DOHH2 (cell line): ENCODE data around the gene VCL.

Experiments used
- H3F3A ChIP-seq: fragments of 200-600 bp; sonication (generic), shearing (Covaris generic); 2 replicates; pipeline ENCODE4 v1.6.0; 2016; ENCODE audit warnings: antibody characterized with exemption, mild to moderate bottlenecking; ENCODE audit not compliant: control insufficient read depth, insufficient read depth
- H3K27ac ChIP-seq: fragments of 200-600 bp; sonication (generic); 2 replicates; pipeline ENCODE4 v1.5.1; 2014; ENCODE audit warnings: low read depth, mild to moderate bottlenecking, low read length, moderate library complexity
- H3K27me3 ChIP-seq: fragments of 200-600 bp; sonication (generic); 2 replicates; pipeline ENCODE4 v1.6.1; 2014; ENCODE audit warnings: mild to moderate bottlenecking, low read length, mixed read lengths; ENCODE audit not compliant: control insufficient read depth
- H3K36me3 ChIP-seq: fragments of 200-600 bp; sonication (generic); 2 replicates; pipeline ENCODE4 v1.6.1; 2014; ENCODE audit warnings: mild to moderate bottlenecking, low read length, moderate library complexity, mixed read lengths; ENCODE audit not compliant: control insufficient read depth
- H3K4me1 ChIP-seq: fragments of 200-600 bp; sonication (generic); 2 replicates; pipeline ENCODE4 v1.6.1; 2014; ENCODE audit warnings: mild to moderate bottlenecking, low read length, mixed read lengths; ENCODE audit not compliant: control insufficient read depth
- H3K4me2 ChIP-seq: fragments of 200-600 bp; sonication (generic); 2 replicates; pipeline ENCODE4 v1.6.0; 2014; ENCODE audit warnings: mild to moderate bottlenecking, low read length, moderate library complexity
- H3K4me3 ChIP-seq: fragments of 200-600 bp; sonication (generic); 2 replicates; pipeline ENCODE4 v1.5.1; 2014; ENCODE audit warnings: mild to moderate bottlenecking, low read length, mixed read lengths
- H3K79me2 ChIP-seq: fragments of 200-600 bp; sonication (generic); 2 replicates; pipeline ENCODE4 v1.6.1; 2014; ENCODE audit warnings: mild to moderate bottlenecking, low read length, mixed read lengths; ENCODE audit not compliant: control insufficient read depth
- H3K9me2 ChIP-seq: fragments of 200-600 bp; sonication (generic); replicated peaks from 2 replicates; pipeline ENCODE4 v1.6.1; 2014; ENCODE audit warnings: mild to moderate bottlenecking, low read length, mixed read lengths; ENCODE audit not compliant: control insufficient read depth
- H3K9me3 ChIP-seq: fragments of 200-600 bp; sonication (generic); 2 replicates; pipeline ENCODE4 v1.6.1; 2014; ENCODE audit warnings: antibody characterized with exemption, low read length, mixed read lengths; ENCODE audit not compliant: control insufficient read depth, insufficient read depth
- H4K20me1 ChIP-seq: fragments of 200-600 bp; sonication (generic); 2 replicates; pipeline ENCODE4 v1.6.0; 2014; ENCODE audit warnings: low read depth, mild to moderate bottlenecking, antibody characterized with exemption, low read length, moderate library complexity; ENCODE audit not compliant: control insufficient read depth, insufficient read depth
- EZH2phosphoT487 ChIP-seq: fragments of 200-600 bp; sonication (generic); IDR thresholded peaks from 2 replicates; pipeline ENCODE4 v1.6.1; 2017; ENCODE audit warnings: borderline replicate concordance, mild to moderate bottlenecking, antibody characterized with exemption, low read length, moderate library complexity, mixed read lengths
- TF ChIP-seq, protein P1 (sequence below): fragments of 200-600 bp; sonication (generic); IDR thresholded peaks from one replicate; pipeline ENCODE4 v1.5.1; 2014; ENCODE audit warnings: antibody characterized with exemption, mild to moderate bottlenecking, low read depth, low read length; ENCODE audit not compliant: poor library complexity, severe bottlenecking

VCL gene

DNA sequence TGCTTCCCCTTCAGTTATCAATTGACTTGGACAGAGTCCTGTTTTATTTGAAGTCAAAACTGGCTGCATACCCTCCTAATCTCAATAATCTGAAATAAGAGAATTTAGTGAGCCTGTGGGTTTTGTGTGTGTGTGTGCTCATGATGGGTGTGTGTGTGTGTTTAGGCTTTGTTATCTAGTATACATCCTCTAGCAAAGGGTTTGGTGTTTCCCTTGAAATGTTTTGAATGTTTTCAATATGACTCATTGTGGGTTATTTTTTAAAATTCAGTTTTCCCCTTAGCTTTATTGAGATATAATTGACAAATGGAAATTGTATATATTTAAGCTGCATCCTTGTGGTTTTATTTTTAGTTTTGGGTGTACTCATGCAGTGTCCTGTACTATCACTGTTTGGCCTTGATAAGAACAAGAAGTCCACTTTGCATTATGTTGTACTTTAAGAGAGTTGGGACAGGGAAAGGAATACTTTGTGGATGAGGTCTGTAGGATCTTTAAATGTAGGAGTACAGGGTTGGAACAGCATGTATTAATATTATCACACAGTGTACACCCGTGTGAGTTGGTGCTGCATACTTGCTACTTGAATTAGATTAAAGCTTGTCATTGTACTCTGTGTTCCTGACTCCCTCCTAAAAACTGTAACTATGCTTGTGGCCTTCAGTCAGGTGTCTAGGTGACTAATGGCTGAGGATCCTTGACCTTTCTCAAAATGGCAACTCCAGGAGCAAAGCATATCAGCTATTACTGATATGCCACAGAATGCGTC is 58.3 kb downstream of the VCL start:
- peaks cover 50% of the 10 kb centered on the region for H3K79me2 ChIP-seq
- no peak overlapping the region for H3K4me3 ChIP-seq
- H3K27ac ChIP-seq, result no peak overlapping the region
- no peaks in the 10 kb centered on the region for H3K36me3 ChIP-seq
- no peaks in the 10 kb centered on the region for H3K9me2 ChIP-seq
- peaks cover 10% of the 10 kb centered on the region; the same call in 1 of the 2 replicates for H3F3A ChIP-seq
- H3K4me1 ChIP-seq, result peaks cover 31% of the 10 kb centered on the region
- H3K9me3 ChIP-seq, result no peaks in the 10 kb centered on the region
- TF ChIP-seq, protein P1, sequence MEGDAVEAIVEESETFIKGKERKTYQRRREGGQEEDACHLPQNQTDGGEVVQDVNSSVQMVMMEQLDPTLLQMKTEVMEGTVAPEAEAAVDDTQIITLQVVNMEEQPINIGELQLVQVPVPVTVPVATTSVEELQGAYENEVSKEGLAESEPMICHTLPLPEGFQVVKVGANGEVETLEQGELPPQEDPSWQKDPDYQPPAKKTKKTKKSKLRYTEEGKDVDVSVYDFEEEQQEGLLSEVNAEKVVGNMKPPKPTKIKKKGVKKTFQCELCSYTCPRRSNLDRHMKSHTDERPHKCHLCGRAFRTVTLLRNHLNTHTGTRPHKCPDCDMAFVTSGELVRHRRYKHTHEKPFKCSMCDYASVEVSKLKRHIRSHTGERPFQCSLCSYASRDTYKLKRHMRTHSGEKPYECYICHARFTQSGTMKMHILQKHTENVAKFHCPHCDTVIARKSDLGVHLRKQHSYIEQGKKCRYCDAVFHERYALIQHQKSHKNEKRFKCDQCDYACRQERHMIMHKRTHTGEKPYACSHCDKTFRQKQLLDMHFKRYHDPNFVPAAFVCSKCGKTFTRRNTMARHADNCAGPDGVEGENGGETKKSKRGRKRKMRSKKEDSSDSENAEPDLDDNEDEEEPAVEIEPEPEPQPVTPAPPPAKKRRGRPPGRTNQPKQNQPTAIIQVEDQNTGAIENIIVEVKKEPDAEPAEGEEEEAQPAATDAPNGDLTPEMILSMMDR, result no peak
- no peak for TF ChIP-seq EZH2phosphoT487
- H4K20me1 ChIP-seq, result no peaks in the 10 kb centered on the region
- no peak overlapping the region for H3K4me2 ChIP-seq
- H3K27me3 ChIP-seq, result no peaks in the 10 kb centered on the region

DNA sequence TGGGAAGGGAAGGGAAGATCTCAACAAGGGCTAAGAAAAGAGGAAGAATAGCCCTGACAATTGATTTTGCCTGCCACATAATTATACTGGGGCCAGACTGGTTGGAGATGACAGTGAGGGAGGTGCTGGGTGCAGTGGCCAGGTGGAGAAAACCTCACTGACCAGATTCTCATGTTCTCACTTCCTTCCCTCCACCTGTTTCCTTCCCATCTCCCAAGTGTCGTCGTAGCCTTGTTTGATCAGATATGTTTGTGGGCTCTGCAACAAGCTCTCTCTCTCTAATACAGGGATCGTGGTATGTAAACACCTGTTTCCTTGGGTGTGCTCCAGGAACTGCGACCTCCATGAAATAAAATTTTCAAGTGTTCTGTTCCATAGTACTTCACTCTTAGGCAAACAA is 60.2 kb downstream of the VCL start:
- TF ChIP-seq, protein P1, result no peak
- TF ChIP-seq EZH2phosphoT487, result no peak
- Histone ChIP-seq H4K20me1 (no peaks in the 10 kb centered on the region), H3K4me3 (peak overlapping the region; percentile 28), H3F3A (peaks cover 7% of the 10 kb centered on the region; the same call in 1 of the 2 replicates), H3K27me3 (no peaks in the 10 kb centered on the region), H3K9me3 (no peaks in the 10 kb centered on the region), H3K9me2 (no peaks in the 10 kb centered on the region), H3K27ac (no peak overlapping the region), H3K4me2 (peak overlapping the region; percentile 58), H3K79me2 (peaks cover 44% of the 10 kb centered on the region), H3K36me3 (no peaks in the 10 kb centered on the region), H3K4me1 (peaks cover 31% of the 10 kb centered on the region)

DNA sequence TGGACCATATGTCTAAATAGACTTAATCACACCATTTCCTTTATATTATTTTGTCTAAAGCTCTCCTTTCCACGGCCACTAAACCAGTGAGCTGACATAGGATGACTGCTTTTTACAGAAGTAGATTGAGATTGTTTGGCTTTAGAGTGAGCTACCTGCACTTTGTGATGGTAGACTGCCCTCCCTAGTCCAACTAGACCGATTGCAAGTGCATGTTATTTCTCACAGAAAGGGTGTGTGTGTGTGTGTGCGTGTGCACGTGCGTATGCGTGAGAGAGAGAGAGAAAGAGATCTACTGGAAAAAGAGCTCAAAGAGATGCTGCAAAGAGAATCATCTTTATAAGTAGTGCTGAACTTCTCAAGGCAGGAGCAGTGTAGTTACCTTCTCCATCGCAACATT is 60.7 kb downstream of the VCL start:
- H3K4me1 ChIP-seq, result peaks cover 31% of the 10 kb centered on the region
- no peaks in the 10 kb centered on the region for H3K9me2 ChIP-seq
- no peaks in the 10 kb centered on the region for H3K36me3 ChIP-seq
- H3F3A ChIP-seq, result peaks cover 7% of the 10 kb centered on the region; the same call in 1 of the 2 replicates
- H4K20me1 ChIP-seq, result no peaks in the 10 kb centered on the region
- TF ChIP-seq, protein P1, result peak; percentile 38
- no peak for TF ChIP-seq EZH2phosphoT487
- peaks cover 44% of the 10 kb centered on the region for H3K79me2 ChIP-seq
- no peak overlapping the region for H3K4me3 ChIP-seq
- no peaks in the 10 kb centered on the region for H3K9me3 ChIP-seq
- no peaks in the 10 kb centered on the region for H3K27me3 ChIP-seq
- peak overlapping the region; percentile 58; the same call in 1 of the 2 replicates for H3K4me2 ChIP-seq
- no peak overlapping the region for H3K27ac ChIP-seq
